ENCODE results near the gene KRT9. TPM values are rescaled to one million over a fixed set of nuclear protein-coding genes. Genes with fewer than 3 reads are reported as not detected.

Gene KRT9
- total RNA-seq, 1 donor from 2014 or later: 0.30 TPM

- no peak for TF ChIP-seq CTCF (IDR thresholded peaks at IDR 0.05)
- no peak overlapping the region for H3K27ac Mint-ChIP-seq (ENCODE audit: unreplicated experiment)
- H3K9me3 Mint-ChIP-seq (ENCODE audit: unreplicated experiment): no peaks in the 10 kb centered on the region
- DNase-seq (ENCODE audit: extremely low spot score, unreplicated experiment): no peak
- no peaks in the 10 kb centered on the region for H3K36me3 Mint-ChIP-seq (ENCODE audit: unreplicated experiment)
- no peak overlapping the region for H3K4me3 Mint-ChIP-seq (ENCODE audit: unreplicated experiment)
- peaks cover 7% of the 10 kb centered on the region for H3K4me1 Mint-ChIP-seq (ENCODE audit: unreplicated experiment)
- H3K27me3 Mint-ChIP-seq (ENCODE audit: unreplicated experiment): peaks cover 3% of the 10 kb centered on the region
These were observed 30.8 kb downstream of the KRT9 start for GRCh38 chr17:41540921-41541625.

- Mint-ChIP-seq H3K4me3 (ENCODE audit: unreplicated experiment) (no peak overlapping the region), H3K27ac (ENCODE audit: unreplicated experiment) (no peak overlapping the region), H3K36me3 (ENCODE audit: unreplicated experiment) (no peaks in the 10 kb centered on the region), H3K4me1 (ENCODE audit: unreplicated experiment) (peaks cover 7% of the 10 kb centered on the region), H3K9me3 (ENCODE audit: unreplicated experiment) (no peaks in the 10 kb centered on the region), H3K27me3 (ENCODE audit: unreplicated experiment) (peaks cover 3% of the 10 kb centered on the region)
- no peak for DNase-seq (ENCODE audit: extremely low spot score, unreplicated experiment)
- no peak for TF ChIP-seq CTCF (IDR thresholded peaks at IDR 0.05)
These were observed 31.7 kb downstream of the KRT9 start for GRCh38 chr17:41539979-41540701.

GRCh38 chr17:41539071-41539492 is 32.8 kb downstream of the KRT9 start:
- no peaks in the 10 kb centered on the region for H3K9me3 Mint-ChIP-seq (ENCODE audit: unreplicated experiment)
- H3K36me3 Mint-ChIP-seq (ENCODE audit: unreplicated experiment): no peaks in the 10 kb centered on the region
- no peak for TF ChIP-seq CTCF (IDR thresholded peaks at IDR 0.05)
- no peak overlapping the region for H3K27ac Mint-ChIP-seq (ENCODE audit: unreplicated experiment)
- H3K27me3 Mint-ChIP-seq (ENCODE audit: unreplicated experiment): peaks cover 3% of the 10 kb centered on the region
- H3K4me1 Mint-ChIP-seq (ENCODE audit: unreplicated experiment): peaks cover 7% of the 10 kb centered on the region
- H3K4me3 Mint-ChIP-seq (ENCODE audit: unreplicated experiment): no peak overlapping the region
- no peak for DNase-seq (ENCODE audit: extremely low spot score, unreplicated experiment)

- H3K27me3 Mint-ChIP-seq (ENCODE audit: unreplicated experiment): peaks cover 3% of the 10 kb centered on the region
- H3K4me1 Mint-ChIP-seq (ENCODE audit: unreplicated experiment): peaks cover 7% of the 10 kb centered on the region
- no peak overlapping the region for H3K4me3 Mint-ChIP-seq (ENCODE audit: unreplicated experiment)
- H3K36me3 Mint-ChIP-seq (ENCODE audit: unreplicated experiment): no peaks in the 10 kb centered on the region
- H3K27ac Mint-ChIP-seq (ENCODE audit: unreplicated experiment): no peak overlapping the region
- no peak for DNase-seq (ENCODE audit: extremely low spot score, unreplicated experiment)
- TF ChIP-seq CTCF (IDR thresholded peaks at IDR 0.05): no peak
- H3K9me3 Mint-ChIP-seq (ENCODE audit: unreplicated experiment): no peaks in the 10 kb centered on the region
These were observed 33.3 kb downstream of the KRT9 start for GRCh38 chr17:41538565-41538991.

- peaks cover 7% of the 10 kb centered on the region for H3K4me1 Mint-ChIP-seq (ENCODE audit: unreplicated experiment)
- H3K27ac Mint-ChIP-seq (ENCODE audit: unreplicated experiment): no peak overlapping the region
- no peak for DNase-seq (ENCODE audit: extremely low spot score, unreplicated experiment)
- H3K9me3 Mint-ChIP-seq (ENCODE audit: unreplicated experiment): no peaks in the 10 kb centered on the region
- TF ChIP-seq CTCF (IDR thresholded peaks at IDR 0.05): no peak
- H3K36me3 Mint-ChIP-seq (ENCODE audit: unreplicated experiment): no peaks in the 10 kb centered on the region
- H3K27me3 Mint-ChIP-seq (ENCODE audit: unreplicated experiment): peaks cover 3% of the 10 kb centered on the region
- H3K4me3 Mint-ChIP-seq (ENCODE audit: unreplicated experiment): no peak overlapping the region
These were observed 33.9 kb downstream of the KRT9 start for GRCh38 chr17:41537990-41538389.
